B cell (primary cell): ENCODE results near the gene PARD6G.

Source experiments
- CTCF ChIP-seq: fragments of 200-600 bp; IDR thresholded peaks from one replicate; pipeline ENCODE4 v1.8.0; 2022; ENCODE audit warnings: antibody characterized with exemption, mild to moderate bottlenecking
- EZH2 ChIP-seq: IDR thresholded peaks from 2 replicates; pipeline ENCODE4 v1.6.1; 2012; ENCODE audit warnings: borderline replicate concordance, low read depth, mild to moderate bottlenecking, moderate library complexity, low read length; ENCODE audit not compliant: insufficient read depth, poor library complexity, severe bottlenecking

- TF ChIP-seq CTCF (no peak), EZH2 (no peak)
Measured at GRCh38 chr18:80179857-80180558, 67.3 kb downstream of the PARD6G start.
